OCI-M1 (cell line): Measurements from ENCODE around the gene FIZ1.
"Not testable (repeated sequence)": the region's sequence is repeated elsewhere in the genome, so short reads cannot be mapped to it uniquely, and the experiment has no call there.

ENCODE experiments used
- DNase-seq: peaks from one replicate; lab custom pipeline; 2025; lab: John Stamatoyannopoulos, UW

Gene FIZ1

GRCh38 chr19:55592391-55593090 lies 6.8 kb downstream of the FIZ1 start:
- DNase-seq: no peak

GRCh38 chr19:55591555-55591954 lies 7.8 kb downstream of the FIZ1 start:
- DNase-seq: peak; percentile 46

GRCh38 chr19:55590617-55591016 lies 8.7 kb downstream of the FIZ1 start:
- DNase-seq: peak; percentile 50

- DNase-seq: no peak
These were observed 9.2 kb downstream of the FIZ1 start for GRCh38 chr19:55590109-55590508.

GRCh38 chr19:55588738-55589137 lies 10.6 kb downstream of the FIZ1 start:
- no peak for DNase-seq

GRCh38 chr19:55586976-55587668 lies 12.2 kb downstream of the FIZ1 start:
- peak; percentile 99 for DNase-seq

- no peak for DNase-seq
These were observed 13.5 kb downstream of the FIZ1 start for GRCh38 chr19:55585658-55586339.

- no peak for DNase-seq
These were observed 14.4 kb downstream of the FIZ1 start for GRCh38 chr19:55584871-55585270.

- DNase-seq: not testable (repeated sequence)
These were observed 15.4 kb downstream of the FIZ1 start for GRCh38 chr19:55583897-55584296.

- DNase-seq: not testable (repeated sequence)
These were observed 17.0 kb downstream of the FIZ1 start for GRCh38 chr19:55582284-55582683.

- DNase-seq: no peak
These were observed 17.5 kb downstream of the FIZ1 start for GRCh38 chr19:55581823-55582223.

- DNase-seq: peak; percentile 57
These were observed 18.0 kb downstream of the FIZ1 start for GRCh38 chr19:55581145-55581822.

GRCh38 chr19:55580628-55581144 lies 18.6 kb downstream of the FIZ1 start, which contains the start of gene ZNF579:
Gene ZNF579, minus strand, starts transcription at chr19:55580848. Its CDS starts 1,209 bp downstream, at chr19:55579639.
- DNase-seq: peak; percentile 95

GRCh38 chr19:55579766-55580621 lies 19.3 kb downstream of the FIZ1 start:
- DNase-seq: peak; percentile 32

GRCh38 chr19:55578761-55579747 lies 20.3 kb downstream of the FIZ1 start:
- no peak for DNase-seq

- no peak for DNase-seq
These were observed 21.1 kb downstream of the FIZ1 start for GRCh38 chr19:55578031-55578760.

- DNase-seq: no peak
These were observed 22.6 kb downstream of the FIZ1 start for GRCh38 chr19:55576746-55577145.

- not testable (repeated sequence) for DNase-seq
These were observed 25.4 kb downstream of the FIZ1 start for GRCh38 chr19:55573929-55574328.

- not testable (repeated sequence) for DNase-seq
These were observed 29.8 kb downstream of the FIZ1 start for GRCh38 chr19:55569477-55569876.
